Stimulated activated CD8-positive, alpha-beta memory T cell treated with anti-CD3 and anti-CD28 coated beads, Interleukin-15, amount 100 ng/mL, for 48 hours (primary cell): ENCODE data around the gene MTNR1A.

Experiments used
- DNase-seq, 2 donors: peaks; one replicate each; pipeline ENCODE4 v3.0.0-alpha.2; 2020; ENCODE audit warnings: low read depth in 2 of 2

Gene MTNR1A

DNA sequence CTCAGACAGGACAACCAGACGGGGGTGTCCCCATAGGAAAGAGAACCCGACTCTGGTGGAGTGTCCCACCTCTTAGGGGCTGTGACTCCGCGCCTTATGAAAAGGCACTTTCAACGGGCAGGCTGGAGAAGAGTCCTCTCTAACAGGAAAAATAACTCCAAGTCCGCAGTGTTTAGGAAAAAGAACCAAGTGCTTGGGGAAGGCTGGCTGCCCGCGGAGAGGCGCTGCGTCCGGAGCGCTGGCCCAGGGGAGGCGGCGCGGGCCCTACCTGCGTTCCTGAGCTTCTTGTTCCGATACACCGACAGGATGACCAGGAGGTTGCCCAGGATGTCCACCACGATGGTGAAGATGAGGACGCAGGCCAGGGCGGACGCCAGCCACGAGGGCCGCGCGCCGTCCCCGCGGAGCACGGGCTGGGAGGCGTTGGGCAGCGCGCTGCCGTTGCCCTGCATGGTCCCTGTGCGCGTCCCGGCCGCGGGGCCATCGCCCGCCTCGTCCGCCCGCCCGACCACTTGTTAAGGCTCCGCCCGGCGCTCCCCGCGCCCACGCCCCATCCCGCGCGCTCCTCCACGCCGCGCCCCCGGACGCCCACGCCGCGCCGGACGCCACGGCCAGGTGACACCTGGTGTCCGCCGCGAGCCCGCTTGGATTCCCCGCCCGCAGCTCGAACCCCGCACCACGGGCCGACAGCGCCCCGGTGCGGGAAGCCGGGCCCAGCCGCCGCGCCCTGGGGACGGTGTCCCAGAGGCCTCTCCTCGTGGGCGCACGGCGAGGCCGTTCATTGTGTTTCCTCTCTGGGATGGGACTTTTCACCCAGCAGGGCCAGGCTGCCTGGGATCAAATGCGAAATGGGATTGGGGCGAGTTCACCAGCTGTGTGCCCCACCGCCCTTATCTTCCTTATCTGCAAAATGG, at the start of gene MTNR1A:
Gene MTNR1A (minus strand): TSS at position 654 of the 914 bp plus-strand sequence. CDS start 202 bp downstream, at position 452.
- DNase-seq: no peak

DNA sequence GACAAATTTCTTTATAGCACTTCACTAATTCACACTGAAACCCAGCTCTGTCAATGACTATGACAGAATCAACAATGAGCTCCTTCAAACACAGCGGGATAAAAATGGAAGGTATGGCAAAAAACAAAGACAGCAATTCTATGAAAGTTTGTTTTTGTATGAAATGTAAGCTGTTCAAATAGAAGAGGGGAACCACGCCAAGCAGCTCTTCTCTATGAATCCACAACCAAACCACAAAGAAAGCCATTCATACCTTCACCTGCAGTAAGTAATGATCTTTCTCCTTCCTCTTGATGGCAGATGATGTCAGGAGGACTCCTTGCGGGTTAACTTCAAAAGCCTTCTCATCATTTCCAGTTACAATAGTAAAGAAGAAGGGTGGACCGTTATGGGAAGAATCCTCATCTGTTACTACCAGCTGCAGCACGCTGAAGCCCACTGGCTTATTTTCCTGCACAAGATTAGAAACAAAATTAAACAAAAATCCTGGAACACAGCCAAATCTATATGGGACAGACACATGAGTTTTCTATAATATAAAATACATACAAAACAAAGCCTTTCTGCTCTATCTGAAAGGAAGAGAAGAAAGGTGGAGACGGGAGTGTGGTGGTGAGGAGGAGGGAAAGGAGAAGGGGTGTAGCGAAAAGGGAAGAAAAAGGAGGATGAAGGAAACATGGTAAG, 48.9 kb upstream of the MTNR1A start:
- no peak for DNase-seq

DNA sequence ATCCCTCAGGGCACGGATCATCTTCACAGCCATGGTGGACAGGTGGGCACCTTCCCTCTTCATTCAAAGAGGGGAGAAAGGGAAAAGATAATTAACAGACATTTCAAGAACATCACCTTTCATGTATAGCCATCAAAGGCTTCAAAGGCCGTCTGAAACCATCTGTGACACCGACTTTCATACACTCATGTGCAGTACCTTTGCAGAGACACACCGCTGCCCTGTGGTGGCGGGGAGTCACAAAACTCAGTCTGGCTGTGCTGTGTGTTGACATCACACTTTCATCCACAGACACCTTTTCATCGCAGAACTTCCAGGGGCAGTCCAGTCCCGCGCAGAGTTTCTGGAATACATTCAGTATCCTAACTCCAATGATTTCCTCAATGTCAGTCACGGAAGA, 47.6 kb upstream of the MTNR1A start:
- no peak for DNase-seq

- DNase-seq: no peak
Observed at GRCh38 chr4:186599483-186599882, 44.1 kb upstream of the MTNR1A start.

- DNase-seq: no peak
Observed at GRCh38 chr4:186598686-186599085, 43.3 kb upstream of the MTNR1A start.

GRCh38 chr4:186596850-186597390, 41.6 kb upstream of the MTNR1A start:
- no peak for DNase-seq

DNA sequence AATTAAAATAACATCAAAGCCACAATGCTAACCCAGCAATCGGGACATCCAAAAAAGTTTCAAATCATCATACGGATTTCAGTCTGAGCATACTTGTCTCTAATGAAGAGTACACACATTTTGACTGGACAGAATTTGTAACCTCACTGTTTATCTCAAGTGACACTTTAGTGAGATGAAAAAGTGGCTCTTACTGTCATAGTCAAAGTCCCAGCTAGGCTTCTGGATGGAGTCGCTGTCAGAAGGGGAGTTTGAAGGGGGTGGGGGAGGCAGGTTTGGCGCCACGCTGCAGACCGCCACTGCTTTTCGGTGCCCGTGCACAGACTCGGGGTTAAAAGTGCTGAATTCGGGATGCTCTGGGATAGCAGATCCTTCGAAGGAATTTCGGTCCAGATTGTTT, 41.0 kb upstream of the MTNR1A start:
- DNase-seq: no peak

DNA sequence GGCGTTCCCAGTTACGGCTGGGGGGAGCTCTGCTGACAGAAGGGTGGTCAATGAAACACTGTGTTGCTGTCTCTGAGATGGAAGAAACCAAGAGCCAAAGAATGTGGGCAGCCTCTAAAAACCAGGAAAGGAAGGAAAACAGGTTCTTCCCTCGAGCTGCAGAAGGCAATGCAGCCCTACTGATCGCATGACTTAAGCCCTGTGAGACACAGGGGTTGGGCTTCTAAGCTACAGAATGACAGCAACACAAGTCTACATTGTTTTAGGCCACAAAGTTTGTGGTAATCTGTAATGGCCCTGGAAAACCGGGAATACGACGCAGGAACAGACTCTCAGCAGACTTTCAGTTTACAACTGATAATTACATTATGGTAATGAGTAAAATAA, 38.2 kb upstream of the MTNR1A start:
- DNase-seq: no peak

DNA sequence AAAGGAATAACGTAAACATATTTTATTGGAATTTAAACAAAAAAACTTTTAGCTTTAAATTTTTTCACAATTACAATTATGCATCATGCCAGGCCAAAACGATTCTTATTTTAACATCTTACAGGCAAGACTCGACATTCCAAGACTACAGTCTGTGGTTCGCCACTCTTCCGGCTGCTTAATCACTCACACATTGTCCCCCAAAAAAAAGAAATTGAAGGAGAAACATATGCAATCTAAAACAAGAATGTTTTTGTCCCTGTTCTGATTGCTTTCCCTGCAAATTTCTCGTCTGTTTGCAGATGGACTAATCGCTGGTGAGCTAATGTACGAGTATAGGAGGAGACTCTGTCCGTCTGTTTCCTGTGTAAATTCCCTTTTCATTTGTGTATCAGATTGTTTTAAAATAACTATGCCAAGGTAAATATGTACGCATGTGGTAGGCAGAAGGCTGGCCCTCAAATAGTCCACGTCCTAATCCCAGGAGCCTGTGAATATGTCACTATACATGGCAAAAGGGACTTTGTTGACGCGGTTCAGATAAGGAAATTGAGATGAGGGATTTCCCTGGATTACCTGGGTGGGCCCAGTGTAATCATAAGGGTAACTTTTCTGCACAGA, 37.7 kb upstream of the MTNR1A start:
- DNase-seq: no peak

- no peak for DNase-seq
Observed at GRCh38 chr4:186592445-186592844, 37.1 kb upstream of the MTNR1A start.

DNA sequence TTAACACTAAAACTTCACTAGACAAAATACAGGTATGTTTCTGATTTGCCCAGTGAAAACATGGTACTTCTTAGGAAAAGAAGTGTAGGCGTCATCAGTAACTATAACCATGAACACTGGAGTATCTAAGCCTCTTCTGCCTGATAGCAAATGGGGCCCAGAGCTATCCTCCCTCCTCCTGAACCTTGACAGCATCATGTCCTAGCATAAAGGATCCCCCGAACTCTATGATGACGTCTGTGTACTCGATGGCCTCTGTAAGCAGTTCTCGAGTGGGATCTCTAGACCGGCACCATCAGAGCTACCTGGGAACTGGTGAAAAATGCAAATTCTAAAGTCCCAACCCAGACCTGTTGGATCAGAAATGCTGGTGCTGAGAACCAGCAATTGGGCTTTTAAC, 36.3 kb upstream of the MTNR1A start:
- DNase-seq: no peak

DNA sequence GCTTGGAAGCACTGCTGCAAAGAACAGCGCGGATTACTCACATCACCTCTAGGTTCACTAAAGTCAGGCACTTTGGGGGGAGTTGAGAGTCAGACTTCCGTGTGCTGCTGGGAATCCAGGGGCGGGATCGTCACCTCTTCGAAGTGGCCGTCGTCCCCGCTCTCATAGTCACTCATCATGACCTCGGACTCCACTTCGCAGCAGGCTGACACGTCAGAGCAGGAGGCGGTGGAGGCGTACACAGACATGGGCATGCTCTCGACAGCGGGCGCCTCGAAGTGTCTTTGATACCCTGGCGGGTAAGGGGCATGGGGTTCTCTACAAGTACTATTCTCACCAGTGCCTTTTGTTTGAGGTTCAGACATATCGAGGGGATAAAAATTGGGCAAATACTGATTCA, 33.1 kb upstream of the MTNR1A start:
- no peak for DNase-seq

DNA sequence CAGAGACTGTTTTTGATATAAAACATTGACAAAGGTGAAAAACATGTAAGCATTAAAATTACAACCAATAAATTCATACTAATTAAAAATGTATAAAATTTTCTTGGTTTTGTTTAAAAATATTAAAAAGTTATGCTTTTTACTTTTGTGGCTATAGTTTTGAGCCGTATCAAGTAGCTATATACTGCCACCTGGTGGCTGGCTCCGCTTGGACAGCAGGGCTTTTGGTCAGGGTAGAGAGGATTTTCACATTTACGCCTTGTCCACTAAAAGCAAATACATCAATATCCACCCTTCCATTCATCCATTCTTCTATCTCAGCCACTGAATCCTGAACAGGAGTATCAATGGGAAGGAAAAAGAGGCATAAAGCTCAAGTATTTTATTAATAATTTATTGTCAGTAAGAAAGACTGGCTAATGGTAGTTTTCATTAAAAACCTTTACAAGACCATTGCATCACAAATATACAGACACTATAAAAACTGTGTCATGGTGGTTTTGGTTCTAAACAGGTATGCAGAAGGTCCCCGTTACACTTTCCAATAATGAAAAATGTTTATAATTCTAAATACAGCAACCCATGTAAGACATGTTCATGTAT, 32.1 kb upstream of the MTNR1A start:
- peak; percentile 3 to 17 for DNase-seq

GRCh38 chr4:186586205-186586604, 30.8 kb upstream of the MTNR1A start:
- no peak for DNase-seq

DNA sequence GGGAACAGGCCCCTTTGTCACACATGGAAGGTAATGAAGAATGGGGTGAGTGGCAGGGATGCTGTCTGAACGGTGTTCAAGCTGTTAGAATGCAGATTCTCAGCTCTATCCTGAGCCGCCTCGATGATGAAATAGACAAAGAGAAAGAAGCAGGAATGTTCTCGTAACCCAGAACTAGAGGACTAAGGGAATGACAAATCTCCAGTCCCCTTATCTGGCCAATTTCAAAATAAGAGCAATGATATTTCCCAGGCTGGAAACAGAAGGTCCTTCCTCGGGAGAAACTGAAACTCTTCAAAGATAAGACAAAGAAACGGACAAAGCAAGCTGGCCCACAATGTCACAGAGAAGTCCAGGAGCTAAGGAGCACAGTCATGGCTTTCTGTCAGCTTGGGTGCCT, 29.5 kb upstream of the MTNR1A start:
- no peak for DNase-seq

GRCh38 chr4:186581421-186581820, 26.1 kb upstream of the MTNR1A start:
- no peak for DNase-seq

- DNase-seq: no peak
Observed at GRCh38 chr4:186580669-186581068, 25.3 kb upstream of the MTNR1A start.

DNA sequence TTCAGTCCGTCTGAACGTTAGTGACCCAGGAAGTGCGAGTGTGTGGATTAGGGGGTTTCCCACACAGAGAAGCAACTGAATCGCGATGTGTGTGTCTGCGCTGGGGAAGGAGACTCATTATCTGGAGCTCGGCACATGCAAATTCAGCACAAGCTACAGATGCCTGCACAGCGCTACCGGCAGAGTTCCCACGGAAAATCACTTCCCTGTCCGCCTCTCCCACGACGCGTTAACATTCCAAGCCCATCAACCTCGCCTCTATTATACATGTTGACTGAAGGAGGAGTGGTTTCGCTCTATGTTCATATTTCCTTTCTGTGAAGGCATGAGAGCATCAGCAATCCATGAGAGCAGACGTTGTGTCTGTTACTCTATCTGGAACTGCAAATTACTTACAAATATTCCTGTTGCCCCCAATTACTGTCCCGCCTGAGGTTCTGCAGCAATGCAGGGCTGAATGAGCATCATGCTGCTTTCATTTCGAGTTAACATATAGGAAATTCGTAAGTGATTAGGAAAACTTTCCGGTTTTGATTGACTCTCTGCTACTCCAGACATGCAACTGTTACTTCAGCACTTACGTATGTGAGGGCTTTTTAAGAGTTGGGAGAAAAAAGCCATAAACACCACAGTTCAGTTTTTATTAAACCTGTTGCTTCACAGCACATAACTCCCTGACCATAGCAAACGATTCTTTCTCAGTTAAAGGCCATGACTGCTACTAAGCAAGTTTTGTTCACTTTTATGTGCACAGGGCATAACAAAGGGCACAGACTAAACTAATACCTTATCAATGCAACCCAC, 15.0 kb upstream of the MTNR1A start:
- DNase-seq: no peak

DNA sequence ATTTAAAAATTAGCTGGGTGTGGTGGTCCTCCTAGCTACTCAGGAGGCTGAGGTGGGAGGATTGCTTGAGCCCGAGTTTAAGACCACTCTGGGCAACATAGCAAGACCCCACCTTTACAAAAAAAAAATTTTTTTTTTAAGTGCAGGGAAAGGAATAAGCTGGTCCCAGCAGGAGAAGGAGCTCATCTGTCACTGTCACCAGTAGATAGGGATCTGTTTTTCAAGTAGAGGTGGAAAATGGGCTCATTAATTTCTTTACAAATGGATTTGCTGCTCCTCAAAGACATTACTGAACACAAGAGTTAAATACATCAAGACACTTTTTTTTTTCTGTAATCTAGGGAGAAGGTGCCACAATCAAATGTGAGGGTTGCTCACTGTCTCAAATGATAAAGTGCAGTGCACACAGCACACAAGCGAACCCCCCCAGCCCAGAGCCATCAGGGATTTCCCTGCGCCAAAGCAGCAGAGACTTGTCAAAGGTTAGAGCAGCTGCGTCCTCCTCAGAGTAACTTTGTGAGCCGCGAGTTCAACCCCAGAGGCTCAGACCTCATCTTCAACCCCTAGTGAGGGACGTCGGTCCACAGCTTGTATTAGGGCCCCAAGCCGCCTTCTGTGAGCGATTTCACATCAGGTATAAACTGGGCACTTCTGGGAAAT, 14.3 kb upstream of the MTNR1A start:
- DNase-seq: no peak

DNA sequence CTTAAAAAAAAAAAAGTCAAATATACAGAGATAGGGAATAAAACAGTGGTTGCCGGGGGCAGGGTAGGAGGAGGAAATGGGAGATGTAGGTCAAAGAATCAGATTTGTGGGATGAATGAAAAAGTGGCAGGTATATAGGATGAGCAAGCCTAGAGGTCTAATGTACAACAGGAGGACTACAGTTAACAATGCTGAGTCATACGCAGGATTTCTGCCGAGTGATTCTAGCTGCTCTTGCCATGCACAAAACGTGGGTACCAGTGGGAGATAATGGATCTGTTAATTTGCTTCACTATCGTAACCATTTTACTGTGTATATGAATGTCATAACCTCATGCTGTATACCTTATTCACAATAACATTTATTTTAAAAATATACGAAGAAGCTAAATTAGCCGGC, 10.7 kb upstream of the MTNR1A start:
- DNase-seq: no peak

DNA sequence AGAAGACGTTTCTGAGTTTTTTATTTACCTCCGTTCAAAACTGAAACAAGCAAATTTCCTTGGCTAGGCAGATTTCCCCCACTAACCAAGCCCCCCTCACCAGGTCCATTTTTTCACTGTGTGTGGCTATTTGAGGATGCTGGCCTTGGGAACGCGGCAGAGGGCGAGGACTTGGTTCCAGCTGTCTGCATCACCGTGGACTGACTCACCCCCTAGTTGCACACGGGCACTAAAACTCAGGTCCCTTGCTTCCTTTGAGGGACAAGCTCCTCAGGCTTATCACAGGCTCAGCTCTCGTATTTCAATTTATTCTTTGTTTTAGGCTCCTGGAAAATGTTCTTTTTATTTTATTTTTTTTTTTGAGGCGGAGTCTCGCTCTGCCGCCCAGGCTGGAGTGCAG, 8.4 kb upstream of the MTNR1A start:
- DNase-seq: no peak
